Measurements from ENCODE around the gene SCUBE1. TPM values are rescaled to one million over a fixed set of nuclear protein-coding genes. Genes with fewer than 3 reads are reported as not detected.

SCUBE1 gene
- total RNA-seq, 1 donor from 2014 or later = 0.91 TPM

- DNase-seq (ENCODE audit: extremely low spot score, unreplicated experiment) = no peak
Measured at GRCh38 chr22:43308060-43308830, 34.9 kb downstream of the SCUBE1 start.

GRCh38 chr22:43305806-43306205, 37.4 kb downstream of the SCUBE1 start:
- DNase-seq (ENCODE audit: extremely low spot score, unreplicated experiment) = no peak
- no peak overlapping the region for H3K4me3 Mint-ChIP-seq (ENCODE audit: unreplicated experiment)
- H3K27me3 Mint-ChIP-seq (ENCODE audit: unreplicated experiment) = peaks cover 72% of the 10 kb centered on the region
- TF ChIP-seq, protein P1, sequence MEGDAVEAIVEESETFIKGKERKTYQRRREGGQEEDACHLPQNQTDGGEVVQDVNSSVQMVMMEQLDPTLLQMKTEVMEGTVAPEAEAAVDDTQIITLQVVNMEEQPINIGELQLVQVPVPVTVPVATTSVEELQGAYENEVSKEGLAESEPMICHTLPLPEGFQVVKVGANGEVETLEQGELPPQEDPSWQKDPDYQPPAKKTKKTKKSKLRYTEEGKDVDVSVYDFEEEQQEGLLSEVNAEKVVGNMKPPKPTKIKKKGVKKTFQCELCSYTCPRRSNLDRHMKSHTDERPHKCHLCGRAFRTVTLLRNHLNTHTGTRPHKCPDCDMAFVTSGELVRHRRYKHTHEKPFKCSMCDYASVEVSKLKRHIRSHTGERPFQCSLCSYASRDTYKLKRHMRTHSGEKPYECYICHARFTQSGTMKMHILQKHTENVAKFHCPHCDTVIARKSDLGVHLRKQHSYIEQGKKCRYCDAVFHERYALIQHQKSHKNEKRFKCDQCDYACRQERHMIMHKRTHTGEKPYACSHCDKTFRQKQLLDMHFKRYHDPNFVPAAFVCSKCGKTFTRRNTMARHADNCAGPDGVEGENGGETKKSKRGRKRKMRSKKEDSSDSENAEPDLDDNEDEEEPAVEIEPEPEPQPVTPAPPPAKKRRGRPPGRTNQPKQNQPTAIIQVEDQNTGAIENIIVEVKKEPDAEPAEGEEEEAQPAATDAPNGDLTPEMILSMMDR (IDR thresholded peaks at IDR 0.05) = no peak
- H3K4me1 Mint-ChIP-seq (ENCODE audit: unreplicated experiment) = peaks cover 23% of the 10 kb centered on the region
- H3K36me3 Mint-ChIP-seq (ENCODE audit: unreplicated experiment) = no peaks in the 10 kb centered on the region
- no peak overlapping the region for H3K27ac Mint-ChIP-seq (ENCODE audit: unreplicated experiment)
- no peaks in the 10 kb centered on the region for H3K9me3 Mint-ChIP-seq (ENCODE audit: unreplicated experiment)

More at GRCh38 chr22:43308060-43308830, 34.9 kb downstream of the SCUBE1 start:
- peaks cover 4% of the 10 kb centered on the region for H3K4me1 Mint-ChIP-seq (ENCODE audit: unreplicated experiment)
- no peak overlapping the region for H3K27ac Mint-ChIP-seq (ENCODE audit: unreplicated experiment)
- peaks cover 49% of the 10 kb centered on the region for H3K27me3 Mint-ChIP-seq (ENCODE audit: unreplicated experiment)
- no peaks in the 10 kb centered on the region for H3K36me3 Mint-ChIP-seq (ENCODE audit: unreplicated experiment)
- TF ChIP-seq, protein P1 (IDR thresholded peaks at IDR 0.05) = no peak
- H3K9me3 Mint-ChIP-seq (ENCODE audit: unreplicated experiment) = no peaks in the 10 kb centered on the region
- H3K4me3 Mint-ChIP-seq (ENCODE audit: unreplicated experiment) = no peak overlapping the region

- Mint-ChIP-seq H3K4me3 (ENCODE audit: unreplicated experiment) (no peak overlapping the region), H3K27me3 (ENCODE audit: unreplicated experiment) (peaks cover 76% of the 10 kb centered on the region), H3K36me3 (ENCODE audit: unreplicated experiment) (no peaks in the 10 kb centered on the region), H3K27ac (ENCODE audit: unreplicated experiment) (no peak overlapping the region), H3K9me3 (ENCODE audit: unreplicated experiment) (no peaks in the 10 kb centered on the region), H3K4me1 (ENCODE audit: unreplicated experiment) (peaks cover 28% of the 10 kb centered on the region)
- DNase-seq (ENCODE audit: extremely low spot score, unreplicated experiment) = no peak
- TF ChIP-seq, protein P1 (IDR thresholded peaks at IDR 0.05) = no peak
Measured at GRCh38 chr22:43304831-43305590, 38.2 kb downstream of the SCUBE1 start.

GRCh38 chr22:43303751-43304150, 39.4 kb downstream of the SCUBE1 start:
- H3K36me3 Mint-ChIP-seq (ENCODE audit: unreplicated experiment) = no peaks in the 10 kb centered on the region
- peaks cover 28% of the 10 kb centered on the region for H3K4me1 Mint-ChIP-seq (ENCODE audit: unreplicated experiment)
- no peaks in the 10 kb centered on the region for H3K9me3 Mint-ChIP-seq (ENCODE audit: unreplicated experiment)
- TF ChIP-seq, protein P1 (IDR thresholded peaks at IDR 0.05) = no peak
- no peak overlapping the region for H3K27ac Mint-ChIP-seq (ENCODE audit: unreplicated experiment)
- H3K4me3 Mint-ChIP-seq (ENCODE audit: unreplicated experiment) = no peak overlapping the region
- H3K27me3 Mint-ChIP-seq (ENCODE audit: unreplicated experiment) = peaks cover 75% of the 10 kb centered on the region
- DNase-seq (ENCODE audit: extremely low spot score, unreplicated experiment) = no peak

GRCh38 chr22:43303166-43303565, 40.0 kb downstream of the SCUBE1 start:
- H3K4me1 Mint-ChIP-seq (ENCODE audit: unreplicated experiment) = peaks cover 30% of the 10 kb centered on the region

More at GRCh38 chr22:43303166-43303565, 40.0 kb downstream of the SCUBE1 start:
- TF ChIP-seq, protein P1 (IDR thresholded peaks at IDR 0.05) = no peak
- no peak for DNase-seq (ENCODE audit: extremely low spot score, unreplicated experiment)
- Mint-ChIP-seq H3K27me3 (ENCODE audit: unreplicated experiment) (peaks cover 76% of the 10 kb centered on the region), H3K36me3 (ENCODE audit: unreplicated experiment) (no peaks in the 10 kb centered on the region), H3K27ac (ENCODE audit: unreplicated experiment) (no peak overlapping the region), H3K4me3 (ENCODE audit: unreplicated experiment) (no peak overlapping the region), H3K9me3 (ENCODE audit: unreplicated experiment) (no peaks in the 10 kb centered on the region)
